ENCODE measurements around the gene SFSWAP. TPM values are rescaled to one million over a fixed set of nuclear protein-coding genes. Genes with fewer than 3 reads are reported as not detected.

The SFSWAP gene
- total RNA-seq, 4 donors from 2014 or later: 47.3 to 169 (median 75.6) TPM

DNA sequence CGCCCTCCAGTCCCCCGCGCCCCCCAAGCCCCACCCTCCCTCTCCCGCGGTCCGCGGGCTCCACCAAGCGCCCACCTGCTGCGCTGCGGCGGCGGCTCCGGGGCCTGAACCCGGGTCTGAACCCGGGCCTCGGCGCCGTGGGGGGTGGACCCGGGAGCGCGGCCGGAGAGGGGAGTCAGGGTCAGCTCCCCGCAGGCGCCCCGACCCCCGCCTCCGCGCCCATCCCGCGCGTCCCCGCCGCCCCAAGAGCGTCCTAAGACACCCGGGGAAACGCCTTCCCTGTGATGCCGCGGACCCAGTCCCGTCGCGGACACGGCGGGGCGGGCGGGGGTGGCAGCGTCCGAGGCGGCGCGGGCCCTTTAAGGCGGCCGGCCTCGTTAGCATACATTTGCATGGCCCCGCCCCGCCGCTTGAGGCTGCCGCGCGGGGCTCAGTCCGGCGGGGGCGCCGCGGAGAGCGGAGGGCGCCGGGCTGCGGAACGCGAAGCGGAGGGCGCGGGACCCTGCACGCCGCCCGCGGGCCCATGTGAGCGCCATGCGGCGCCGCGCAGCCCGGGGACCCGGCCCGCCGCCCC lies 117.2 kb downstream of the SFSWAP start, which contains the start of gene MMP17:
Gene MMP17, plus strand, starts transcription at position 433 of the 574 bp plus-strand sequence. Its CDS starts 102 bp downstream, at position 535.
- Histone ChIP-seq H3K4me3 (peak within 1 kb of the TSS; percentile 19 to 59 (median 52)), H3K36me3 (no peaks in the 10 kb centered on the region), H3K27me3 (peaks cover 0 to 16% of the 10 kb centered on the region in 2 donors), H3K4me1 (peaks cover 0 to 47% (median 22%) of the 10 kb centered on the region in 4 donors), H3K27ac (peak within 1 kb of the TSS in 2 of 4 donors; percentile 44 to 65), H3K9me3 (no peaks in the 10 kb centered on the region)
- TF ChIP-seq, protein P1, sequence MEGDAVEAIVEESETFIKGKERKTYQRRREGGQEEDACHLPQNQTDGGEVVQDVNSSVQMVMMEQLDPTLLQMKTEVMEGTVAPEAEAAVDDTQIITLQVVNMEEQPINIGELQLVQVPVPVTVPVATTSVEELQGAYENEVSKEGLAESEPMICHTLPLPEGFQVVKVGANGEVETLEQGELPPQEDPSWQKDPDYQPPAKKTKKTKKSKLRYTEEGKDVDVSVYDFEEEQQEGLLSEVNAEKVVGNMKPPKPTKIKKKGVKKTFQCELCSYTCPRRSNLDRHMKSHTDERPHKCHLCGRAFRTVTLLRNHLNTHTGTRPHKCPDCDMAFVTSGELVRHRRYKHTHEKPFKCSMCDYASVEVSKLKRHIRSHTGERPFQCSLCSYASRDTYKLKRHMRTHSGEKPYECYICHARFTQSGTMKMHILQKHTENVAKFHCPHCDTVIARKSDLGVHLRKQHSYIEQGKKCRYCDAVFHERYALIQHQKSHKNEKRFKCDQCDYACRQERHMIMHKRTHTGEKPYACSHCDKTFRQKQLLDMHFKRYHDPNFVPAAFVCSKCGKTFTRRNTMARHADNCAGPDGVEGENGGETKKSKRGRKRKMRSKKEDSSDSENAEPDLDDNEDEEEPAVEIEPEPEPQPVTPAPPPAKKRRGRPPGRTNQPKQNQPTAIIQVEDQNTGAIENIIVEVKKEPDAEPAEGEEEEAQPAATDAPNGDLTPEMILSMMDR (IDR thresholded peaks at IDR 0.05): peak in 2 of 6 experiments; percentile 5 to 10
- TF ChIP-seq POLR2A (IDR thresholded peaks at IDR 0.05): no peak
- DNase-seq: peak in 2 of 3 donors; percentile 58 to 67

DNA sequence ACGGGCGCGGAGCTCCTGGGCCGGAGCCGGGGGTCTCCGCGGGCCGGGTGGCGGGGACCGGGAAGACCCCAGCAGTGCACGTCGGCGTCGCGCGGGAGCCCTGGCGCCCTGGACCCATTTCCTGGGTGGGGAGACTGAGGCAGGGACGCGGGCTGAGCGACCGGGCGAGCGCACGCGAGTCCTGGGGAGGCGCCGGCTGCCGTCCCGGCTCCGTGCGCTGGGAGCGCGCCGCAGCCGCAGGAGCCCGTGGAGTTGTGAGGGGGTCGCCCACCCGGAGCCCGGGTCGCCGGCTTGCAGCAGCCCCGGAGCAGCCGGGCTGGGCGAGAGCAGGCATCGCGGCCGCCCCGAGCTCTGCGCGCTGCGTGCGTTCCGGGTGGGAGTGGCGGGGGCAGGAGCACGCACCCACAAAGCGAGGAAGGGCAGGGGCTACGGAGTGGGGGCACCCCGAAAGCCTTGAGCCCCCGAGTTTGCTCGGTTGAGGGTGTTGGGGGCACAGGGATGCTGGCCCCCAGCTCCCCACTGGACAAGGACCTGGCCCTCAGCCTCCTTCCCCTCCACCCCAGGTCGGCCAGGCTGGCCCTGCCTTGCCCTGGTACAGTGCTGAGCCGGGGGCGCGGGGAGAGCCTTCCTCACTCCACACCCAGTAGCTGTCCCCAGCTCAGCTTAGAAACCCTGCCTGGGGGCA lies 117.9 kb downstream of the SFSWAP start:
- TF ChIP-seq, protein P1 (IDR thresholded peaks at IDR 0.05): no peak
- no peak for TF ChIP-seq POLR2A (IDR thresholded peaks at IDR 0.05)
- H3K4me3 ChIP-seq: peak overlapping the region; percentile 19 to 59 (median 52)
- peaks cover 0 to 16% of the 10 kb centered on the region in 2 donors for H3K27me3 ChIP-seq
- peak overlapping the region in 2 of 4 donors; percentile 44 to 65 for H3K27ac ChIP-seq
- H3K36me3 ChIP-seq: no peaks in the 10 kb centered on the region
- H3K9me3 ChIP-seq: no peaks in the 10 kb centered on the region
- H3K4me1 ChIP-seq: peaks cover 0 to 48% (median 22%) of the 10 kb centered on the region in 4 donors
- DNase-seq: no peak

DNA sequence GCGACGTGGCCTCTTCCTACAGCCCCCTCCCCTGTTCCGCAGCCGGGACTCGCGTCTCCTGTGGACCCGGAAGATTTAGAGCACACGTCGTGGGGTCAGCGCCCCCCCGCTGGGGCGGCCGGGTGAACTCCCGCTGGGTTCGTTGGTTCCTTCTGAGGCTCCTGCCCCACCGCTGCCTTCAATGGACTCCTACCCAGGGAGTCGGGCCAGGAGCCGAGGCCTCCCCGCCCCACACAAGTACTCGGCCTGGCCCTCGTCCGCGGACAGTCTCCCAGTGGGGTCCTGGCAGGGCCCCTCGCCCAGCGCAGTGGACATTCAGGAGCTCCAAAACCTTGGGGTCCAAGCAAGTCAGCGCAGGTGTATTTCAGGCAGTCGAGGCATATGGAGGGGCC lies 118.5 kb downstream of the SFSWAP start:
- Histone ChIP-seq H3K4me3 (peak overlapping the region; percentile 19 to 59 (median 52)), H3K9me3 (no peaks in the 10 kb centered on the region), H3K36me3 (no peaks in the 10 kb centered on the region), H3K27ac (peak overlapping the region in 2 of 4 donors; percentile 44 to 65), H3K27me3 (peaks cover 0 to 20% of the 10 kb centered on the region in 2 donors), H3K4me1 (peaks cover 0 to 48% (median 22%) of the 10 kb centered on the region in 4 donors)
- TF ChIP-seq, protein P1 (IDR thresholded peaks at IDR 0.05): no peak
- no peak for TF ChIP-seq POLR2A (IDR thresholded peaks at IDR 0.05)
- DNase-seq: no peak

DNA sequence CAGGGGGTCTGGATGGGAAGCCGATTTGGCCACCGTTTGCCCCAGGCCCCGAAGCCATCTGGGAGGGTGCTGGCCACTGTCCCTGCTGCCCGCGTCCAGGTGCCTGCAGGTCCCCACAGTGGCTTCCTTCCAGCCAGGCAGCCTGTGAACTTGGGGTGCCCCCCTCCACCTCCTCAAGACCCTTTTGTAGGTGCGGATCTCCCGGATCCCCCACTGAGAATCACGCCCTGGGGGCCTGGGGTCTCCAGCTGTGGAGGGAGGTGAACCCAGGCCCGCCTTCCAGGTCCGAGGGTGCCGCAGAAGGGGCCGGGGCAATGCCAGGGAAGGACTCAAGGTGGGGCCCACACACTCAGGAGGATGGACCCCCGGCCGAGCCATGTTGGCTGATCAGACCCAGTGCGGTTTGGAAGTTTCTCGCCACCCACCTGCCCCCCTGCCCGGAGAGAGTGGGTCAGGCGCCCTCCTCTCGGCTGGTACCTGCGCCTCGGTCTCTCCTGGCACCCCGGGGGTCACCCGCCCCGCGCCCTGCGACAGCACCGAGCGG lies 119.0 kb downstream of the SFSWAP start:
- Histone ChIP-seq H3K4me1 (peaks cover 0 to 48% (median 22%) of the 10 kb centered on the region in 4 donors), H3K9me3 (no peaks in the 10 kb centered on the region), H3K27me3 (peaks cover 0 to 21% of the 10 kb centered on the region in 2 donors), H3K4me3 (peak overlapping the region; percentile 29 to 59 (median 52)), H3K27ac (peak overlapping the region in 3 of 4 donors; percentile 65 to 75 (median 72)), H3K36me3 (no peaks in the 10 kb centered on the region)
- no peak for DNase-seq
- no peak for TF ChIP-seq POLR2A (IDR thresholded peaks at IDR 0.05)
- TF ChIP-seq, protein P1 (IDR thresholded peaks at IDR 0.05): no peak

DNA sequence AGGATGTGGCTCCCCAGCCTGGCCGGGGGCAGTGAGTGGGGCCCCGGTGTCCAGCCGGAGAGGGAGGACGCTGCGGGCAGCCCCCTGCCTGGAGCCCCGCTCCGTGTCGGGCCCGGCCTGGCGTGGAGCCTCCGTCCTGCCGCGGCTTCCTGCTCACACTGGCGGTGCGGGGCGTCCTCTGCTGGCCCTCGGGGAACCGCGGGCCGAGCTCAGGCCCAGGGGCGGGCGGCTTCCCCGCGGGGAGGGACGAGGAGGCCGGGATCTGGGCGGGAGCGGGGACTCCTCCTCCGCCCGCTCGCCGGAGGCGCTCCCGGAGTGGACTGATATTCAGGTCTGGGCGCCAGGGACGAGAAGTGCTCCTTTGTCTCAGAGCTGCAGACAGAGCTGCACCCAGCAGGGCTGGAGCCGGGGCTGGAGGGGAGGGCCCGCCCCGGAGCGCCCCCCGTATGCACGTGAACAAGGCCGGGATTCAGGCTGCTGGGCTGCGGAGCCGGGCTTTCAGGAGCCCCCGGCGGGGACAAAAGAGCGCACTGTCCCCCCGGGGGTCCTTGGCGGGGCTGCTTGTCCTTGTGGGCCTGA lies 119.5 kb downstream of the SFSWAP start:
- peak; percentile 55 to 78 (median 67) for DNase-seq
- H3K4me3 ChIP-seq: peak overlapping the region; percentile 29 to 59 (median 52)
- H3K27ac ChIP-seq: peak overlapping the region in 3 of 4 donors; percentile 65 to 75 (median 72)
- TF ChIP-seq, protein P1 (IDR thresholded peaks at IDR 0.05): peak; percentile 22 to 52 (median 36)
- no peak for TF ChIP-seq POLR2A (IDR thresholded peaks at IDR 0.05)
- no peaks in the 10 kb centered on the region for H3K9me3 ChIP-seq
- H3K4me1 ChIP-seq: peaks cover 0 to 48% (median 22%) of the 10 kb centered on the region in 4 donors
- H3K36me3 ChIP-seq: no peaks in the 10 kb centered on the region
- H3K27me3 ChIP-seq: peaks cover 0 to 21% of the 10 kb centered on the region in 2 donors
